Mesenteric fat pad (tissue), 1 donor: ENCODE data around the gene ME3. TPM values are rescaled to one million over a fixed set of nuclear protein-coding genes. Genes with fewer than 3 reads are reported as not detected.
"Not testable (repeated sequence)": the region's sequence is repeated elsewhere in the genome, so short reads cannot be mapped to it uniquely, and the experiment has no call there.

ENCODE experiments used
- DNase-seq: peaks from one replicate; pipeline ENCODE4 v3.0.0-alpha.2; 2020; ENCODE audit warnings: low spot score
- total RNA-seq: library from RNA; stranded (reverse); fragmentation: NEBNext Ultra II Directional; extraction: Animal tissue kit (Norgen Biotek cat#: 25700); gene quantifications from one replicate; pipeline ENCODE4 v1.2.1, GENCODE V29; 2021
- donor health status: DM: yes; HTN: yes; CAD: no.

ME3 gene
- total RNA-seq, 1 donor from 2014 or later, result 49.4 TPM

- DNase-seq, result no peak
Measured at GRCh38 chr11:86565801-86566312, 106.6 kb downstream of the ME3 start.

- DNase-seq, result no peak
Measured at GRCh38 chr11:86565388-86565787, 107.0 kb downstream of the ME3 start.

GRCh38 chr11:86562842-86563241, 109.6 kb downstream of the ME3 start:
- DNase-seq, result not testable (repeated sequence)

- DNase-seq, result no peak
Measured at GRCh38 chr11:86559311-86559945, 113.0 kb downstream of the ME3 start.

GRCh38 chr11:86558841-86559240, 113.6 kb downstream of the ME3 start:
- no peak for DNase-seq

GRCh38 chr11:86558207-86558606, 114.2 kb downstream of the ME3 start:
- DNase-seq, result no peak

- no peak for DNase-seq
Measured at GRCh38 chr11:86555866-86556265, 116.5 kb downstream of the ME3 start.

- DNase-seq, result no peak
Measured at GRCh38 chr11:86555401-86555800, 117.0 kb downstream of the ME3 start.

GRCh38 chr11:86553265-86553664, 119.2 kb downstream of the ME3 start:
- DNase-seq, result no peak

GRCh38 chr11:86551288-86552092, 120.9 kb downstream of the ME3 start:
- no peak for DNase-seq

- DNase-seq, result no peak
Measured at GRCh38 chr11:86550757-86551156, 121.7 kb downstream of the ME3 start.

- no peak for DNase-seq
Measured at GRCh38 chr11:86548271-86548917, 124.0 kb downstream of the ME3 start.

GRCh38 chr11:86547727-86548126, 124.7 kb downstream of the ME3 start:
- DNase-seq, result no peak

- not testable (repeated sequence) for DNase-seq
Measured at GRCh38 chr11:86541299-86541698, 131.1 kb downstream of the ME3 start.

GRCh38 chr11:86538223-86538548, 134.2 kb downstream of the ME3 start:
- DNase-seq, result no peak

- no peak for DNase-seq
Measured at GRCh38 chr11:86537541-86538222, 134.7 kb downstream of the ME3 start.

- no peak for DNase-seq
Measured at GRCh38 chr11:86535773-86536172, 136.6 kb downstream of the ME3 start.

GRCh38 chr11:86524620-86525352, 147.6 kb downstream of the ME3 start:
- no peak for DNase-seq

- no peak for DNase-seq
Measured at GRCh38 chr11:86523738-86524619, 148.4 kb downstream of the ME3 start.

GRCh38 chr11:86522512-86522911, 149.9 kb downstream of the ME3 start:
- DNase-seq, result not testable (repeated sequence)
